ENCODE data around the gene TP63.

DNA sequence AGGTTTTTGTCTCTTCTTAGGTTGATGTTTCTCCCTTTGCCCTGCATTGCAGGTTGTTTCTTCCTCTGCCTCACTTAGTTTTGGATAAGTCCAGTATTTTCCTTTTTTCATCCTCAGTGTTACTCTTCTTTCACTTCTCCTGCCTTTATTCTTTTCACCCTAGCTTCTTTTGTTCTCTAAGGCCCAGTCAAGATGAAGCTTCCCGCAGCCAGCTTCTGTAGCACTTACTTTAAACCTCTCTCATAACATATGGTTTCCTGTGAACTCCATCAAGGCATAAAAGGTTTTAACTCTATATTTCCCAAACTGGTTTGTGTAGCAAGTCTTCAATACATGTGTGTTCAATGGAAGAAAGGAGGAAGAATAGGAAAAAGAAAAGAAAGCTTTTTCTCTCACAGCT is 54.1 kb downstream of the TP63 start:
- no peak for TF ChIP-seq POLR2A (IDR thresholded peaks at IDR 0.05)
- no peak for TF ChIP-seq CTCF (IDR thresholded peaks at IDR 0.05)
